Lower leg skin (tissue), 3 donors: ENCODE data around the gene ADAT3.

Experiments used
- POLR2A ChIP-seq, 2 donors: fragments of 450-650 bp; IDR thresholded peaks; one replicate each; pipeline ENCODE4 v1.6.1; 2016 to 2017; ENCODE audit warnings: antibody characterized with exemption in 2 of 2, mild to moderate bottlenecking in 1 of 2, moderate library complexity in 1 of 2
- TF ChIP-seq, protein P1 (sequence below), 3 donors: fragments of 450-650 bp; IDR thresholded peaks; one replicate each; pipeline ENCODE4 v1.5.1; 2016; ENCODE audit warnings: antibody characterized with exemption in 3 of 3, mild to moderate bottlenecking in 3 of 3, moderate library complexity in 2 of 3

DNA sequence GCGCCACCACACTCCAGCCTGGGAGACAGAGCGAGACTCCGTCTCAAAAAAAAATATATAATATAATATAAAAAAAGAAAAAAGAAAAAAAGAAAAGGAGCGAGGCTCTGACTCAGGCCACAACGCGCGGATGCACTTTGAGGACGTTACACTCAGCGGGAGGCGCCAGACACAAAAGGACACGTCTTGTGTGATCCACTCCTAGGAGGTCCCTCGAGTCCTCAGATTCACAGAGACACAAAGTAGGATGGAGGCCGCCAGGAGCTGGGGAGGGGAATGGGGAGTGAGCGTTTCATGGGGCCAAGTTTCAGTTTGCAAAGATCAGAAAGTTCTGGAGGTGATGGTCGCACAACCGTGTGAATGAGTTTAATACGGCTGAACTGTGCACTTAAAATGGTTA is 11.4 kb upstream of the ADAT3 start:
- TF ChIP-seq, protein P1, sequence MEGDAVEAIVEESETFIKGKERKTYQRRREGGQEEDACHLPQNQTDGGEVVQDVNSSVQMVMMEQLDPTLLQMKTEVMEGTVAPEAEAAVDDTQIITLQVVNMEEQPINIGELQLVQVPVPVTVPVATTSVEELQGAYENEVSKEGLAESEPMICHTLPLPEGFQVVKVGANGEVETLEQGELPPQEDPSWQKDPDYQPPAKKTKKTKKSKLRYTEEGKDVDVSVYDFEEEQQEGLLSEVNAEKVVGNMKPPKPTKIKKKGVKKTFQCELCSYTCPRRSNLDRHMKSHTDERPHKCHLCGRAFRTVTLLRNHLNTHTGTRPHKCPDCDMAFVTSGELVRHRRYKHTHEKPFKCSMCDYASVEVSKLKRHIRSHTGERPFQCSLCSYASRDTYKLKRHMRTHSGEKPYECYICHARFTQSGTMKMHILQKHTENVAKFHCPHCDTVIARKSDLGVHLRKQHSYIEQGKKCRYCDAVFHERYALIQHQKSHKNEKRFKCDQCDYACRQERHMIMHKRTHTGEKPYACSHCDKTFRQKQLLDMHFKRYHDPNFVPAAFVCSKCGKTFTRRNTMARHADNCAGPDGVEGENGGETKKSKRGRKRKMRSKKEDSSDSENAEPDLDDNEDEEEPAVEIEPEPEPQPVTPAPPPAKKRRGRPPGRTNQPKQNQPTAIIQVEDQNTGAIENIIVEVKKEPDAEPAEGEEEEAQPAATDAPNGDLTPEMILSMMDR (IDR thresholded peaks at IDR 0.05) = no peak
- no peak for TF ChIP-seq POLR2A (IDR thresholded peaks at IDR 0.05)
